Pancreas (tissue), 10 donors: Measurements from ENCODE around the gene PLIN3. TPM values are rescaled to one million over a fixed set of nuclear protein-coding genes. Genes with fewer than 3 reads are reported as not detected.
"Not testable (repeated sequence)": the region's sequence is repeated elsewhere in the genome, so short reads cannot be mapped to it uniquely, and the experiment has no call there.

Experiments
- ATAC-seq, 4 donors: fragments of 200-7000 bp; cut with Tn5 transposase; one replicate each; pipeline versions ENCODE4 v1.8.0 to v1.9.1; 2020; ENCODE audit warnings: mild to moderate bottlenecking in 4 of 4, moderate library complexity in 4 of 4
- DNase-seq, 6 donors: peaks; one replicate each; pipeline ENCODE4 v3.0.0-alpha.2; 2020
- FAIRE-seq: peaks from 2 replicates; lab custom pipeline; 2012; peaks lifted over from hg19 to GRCh38; lab: Jason Lieb, UNC
- H3K27ac ChIP-seq, 4 donors: fragments of 200-600 bp; sonication (generic); 1 replicate in 3 of 4; 2 replicates in 1 of 4; pipeline versions ENCODE4 v1.5.0 to v1.8.0; 2020
- H3K27me3 ChIP-seq, 4 donors: fragments of 200-600 bp; one replicate each; pipeline ENCODE4 v1.8.0; 2021
- H3K36me3 ChIP-seq, 3 donors: fragments of 200-600 bp; sonication (generic) in 1 of 3; one replicate each; pipeline versions ENCODE4 v1.5.0 to v1.8.0; 2020 to 2021
- H3K4me1 ChIP-seq, 3 donors: fragments of 200-600 bp; one replicate each; pipeline ENCODE4 v1.8.0; 2021
- H3K4me3 ChIP-seq, 4 donors: fragments of 200-600 bp; sonication (generic) in 2 of 4; one replicate each; pipeline versions ENCODE4 v1.5.0 to v1.8.0; 2020 to 2021
- H3K9me3 ChIP-seq, 4 donors: fragments of 200-600 bp; one replicate each; pipeline ENCODE4 v1.8.0; 2021
- WGBS, 2 donors: extraction: QIAGEN DNeasy Blood & Tissue Kit; methylation state at CpG; one replicate each; pipeline ENCODE4 v1.1.7; 2013; 5-methylcytosine and 5-hydroxymethylcytosine counted together
- intact Hi-C, 3 donors: fragments of 100-400 bp; cut with DNase I; formaldehyde crosslinking; loops; one replicate each; pipeline versions ENCODE4 v1.11.1 to v1.14.2; 2022
- polyA plus RNA-seq, 2 donors: library from polyadenylated mRNA; stranded (reverse); fragments of 200-250 nt; gene quantifications; one replicate each; pipeline ENCODE4 v1.2.3, GENCODE V29; 2013
- total RNA-seq, 6 donors: library from RNA; stranded (reverse); fragmentation: NEBNext Ultra II Directional in 4 of 6; extraction: Animal tissue kit (Norgen Biotek cat#: 25700) in 4 of 6; gene quantifications; one replicate each; pipeline versions ENCODE4 v1.2.1 to v1.2.4, GENCODE V29; 2021 to 2023
- TF ChIP-seq, protein P1 (sequence below), 4 donors: fragments of 200-600 bp; sonication (generic) in 3 of 4; IDR thresholded peaks; one replicate each; pipeline versions ENCODE4 v1.5.0 to v1.8.0; 2021; ENCODE audit warnings: antibody characterized with exemption in 4 of 4
- donor health status: healthy with polysubstance abuse.
- donor health status: DM: no; HTN: no; CAD: no; lungs with moderate emphysema.
- donor health status: DM: no; HTN: no; CAD: no.
- donor health status: control.
- donor health status: control.
- donor health status: Bipolar disorder and iron deficiency.
- donor health status: DM: yes; HTN: yes; CAD: no.
- donor health status: DM: no; HTN: no; CAD: no.
- donor health status: DM: no; HTN: no; CAD: no.
- donor health status: DM: yes; HTN: yes; CAD: no.

PLIN3 gene
- total and polyA plus RNA-seq, 8 donors = 9.3 to 34.2 (median 13.0) TPM

DNA sequence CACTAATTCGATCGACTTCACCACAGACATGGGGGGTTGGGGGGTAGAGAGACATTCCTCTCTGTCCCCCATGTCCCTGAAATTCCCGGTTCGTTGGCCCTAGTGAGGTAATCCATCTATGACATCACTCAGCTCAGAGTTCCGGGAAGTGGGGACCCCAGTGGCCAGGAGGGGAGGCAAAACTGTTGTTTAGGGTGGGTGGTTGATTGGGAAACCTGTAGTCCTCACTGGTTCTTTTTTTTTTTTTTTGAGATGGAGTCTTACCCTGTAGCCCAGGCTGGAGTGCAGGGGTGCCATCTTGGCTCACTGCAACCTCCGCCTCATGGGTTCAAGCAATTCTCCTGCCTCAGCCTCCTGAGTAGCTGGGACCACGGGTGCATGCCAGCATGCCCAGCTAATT lies 35.3 kb upstream of the PLIN3 start, which contains the start of gene ARRDC5:
Gene ARRDC5, minus strand, starts transcription at position 101 of the 400 bp plus-strand sequence. Its CDS starts 71 bp downstream, at position 30.
- TF ChIP-seq, protein P1, sequence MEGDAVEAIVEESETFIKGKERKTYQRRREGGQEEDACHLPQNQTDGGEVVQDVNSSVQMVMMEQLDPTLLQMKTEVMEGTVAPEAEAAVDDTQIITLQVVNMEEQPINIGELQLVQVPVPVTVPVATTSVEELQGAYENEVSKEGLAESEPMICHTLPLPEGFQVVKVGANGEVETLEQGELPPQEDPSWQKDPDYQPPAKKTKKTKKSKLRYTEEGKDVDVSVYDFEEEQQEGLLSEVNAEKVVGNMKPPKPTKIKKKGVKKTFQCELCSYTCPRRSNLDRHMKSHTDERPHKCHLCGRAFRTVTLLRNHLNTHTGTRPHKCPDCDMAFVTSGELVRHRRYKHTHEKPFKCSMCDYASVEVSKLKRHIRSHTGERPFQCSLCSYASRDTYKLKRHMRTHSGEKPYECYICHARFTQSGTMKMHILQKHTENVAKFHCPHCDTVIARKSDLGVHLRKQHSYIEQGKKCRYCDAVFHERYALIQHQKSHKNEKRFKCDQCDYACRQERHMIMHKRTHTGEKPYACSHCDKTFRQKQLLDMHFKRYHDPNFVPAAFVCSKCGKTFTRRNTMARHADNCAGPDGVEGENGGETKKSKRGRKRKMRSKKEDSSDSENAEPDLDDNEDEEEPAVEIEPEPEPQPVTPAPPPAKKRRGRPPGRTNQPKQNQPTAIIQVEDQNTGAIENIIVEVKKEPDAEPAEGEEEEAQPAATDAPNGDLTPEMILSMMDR (IDR thresholded peaks at IDR 0.05) = no peak
- Histone ChIP-seq H3K4me1 (no peaks in the 10 kb centered on the region), H3K27ac (no peak within 1 kb of the TSS), H3K36me3 (no peaks in the 10 kb centered on the region), H3K4me3 (no peak within 1 kb of the TSS), H3K9me3 (no peaks in the 10 kb centered on the region), H3K27me3 (no peaks in the 10 kb centered on the region)
- ATAC-seq (no peak), DNase-seq (no peak), FAIRE-seq (no peak)
- WGBS, 2 donors = 78 to 79% methylated on average over 7 of the region's 7 CpGs
- intact Hi-C loops = no loop called here

DNA sequence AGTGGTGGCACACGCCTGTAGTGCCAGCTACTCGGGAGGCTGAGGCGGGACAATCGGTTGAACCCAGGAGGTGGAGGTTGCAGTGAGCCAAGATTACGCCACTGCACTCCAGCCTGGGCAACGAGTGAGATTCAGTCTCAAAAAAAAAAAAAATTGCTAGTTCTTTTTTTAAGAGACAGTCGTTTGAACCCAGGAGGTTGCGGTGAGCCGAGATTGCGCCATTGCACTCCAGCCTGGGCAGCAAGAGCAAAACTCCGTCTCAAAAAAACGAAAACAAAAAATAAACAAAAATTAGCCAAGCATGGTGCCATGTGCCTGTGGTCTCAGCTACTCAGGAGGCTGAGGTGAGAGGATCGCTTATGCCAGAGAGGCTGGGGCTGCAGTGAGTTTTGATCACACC lies 33.4 kb upstream of the PLIN3 start:
- H3K9me3 ChIP-seq, intact Hi-C loops, H3K27ac ChIP-seq, ATAC-seq, H3K4me3 ChIP-seq, H3K4me1 ChIP-seq, FAIRE-seq, H3K27me3 ChIP-seq, DNase-seq, H3K36me3 ChIP-seq: not testable (repeated sequence)
- 75 to 82% methylated on average over 13 of the region's 13 CpGs for WGBS, 2 donors

DNA sequence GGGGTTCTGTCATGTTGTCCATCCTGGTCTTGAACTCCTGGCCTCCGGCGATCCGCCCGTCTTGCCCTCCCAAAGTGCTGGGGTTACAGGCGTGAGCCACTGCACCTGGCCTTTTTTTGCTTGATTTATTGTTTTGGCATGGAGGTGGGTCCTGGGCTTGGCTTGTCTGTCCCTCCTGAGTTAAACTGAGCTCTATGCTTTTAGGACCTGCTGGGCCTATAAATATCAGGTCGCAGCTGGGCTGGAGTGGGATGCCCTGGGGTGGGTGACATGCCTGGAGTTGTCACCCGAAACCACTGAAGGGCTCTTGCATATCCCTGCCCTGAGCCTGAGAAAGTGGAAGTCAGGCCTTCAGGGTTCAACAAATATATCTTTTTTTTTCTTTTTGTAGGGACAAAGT lies 29.7 kb upstream of the PLIN3 start:
- TF ChIP-seq, protein P1 (IDR thresholded peaks at IDR 0.05) = no peak
- H3K4me3 ChIP-seq = no peak overlapping the region
- DNase-seq (no peak), ATAC-seq (no peak), FAIRE-seq (no peak)
- intact Hi-C loops = no loop called here
- no peak overlapping the region for H3K27ac ChIP-seq
- no peaks in the 10 kb centered on the region for H3K9me3 ChIP-seq
- no peaks in the 10 kb centered on the region for H3K27me3 ChIP-seq
- 93 to 98% methylated on average over 7 of the region's 7 CpGs for WGBS, 2 donors
- H3K4me1 ChIP-seq = peaks cover 0 to 10% (median 0%) of the 10 kb centered on the region in 3 donors
- H3K36me3 ChIP-seq = no peaks in the 10 kb centered on the region

DNA sequence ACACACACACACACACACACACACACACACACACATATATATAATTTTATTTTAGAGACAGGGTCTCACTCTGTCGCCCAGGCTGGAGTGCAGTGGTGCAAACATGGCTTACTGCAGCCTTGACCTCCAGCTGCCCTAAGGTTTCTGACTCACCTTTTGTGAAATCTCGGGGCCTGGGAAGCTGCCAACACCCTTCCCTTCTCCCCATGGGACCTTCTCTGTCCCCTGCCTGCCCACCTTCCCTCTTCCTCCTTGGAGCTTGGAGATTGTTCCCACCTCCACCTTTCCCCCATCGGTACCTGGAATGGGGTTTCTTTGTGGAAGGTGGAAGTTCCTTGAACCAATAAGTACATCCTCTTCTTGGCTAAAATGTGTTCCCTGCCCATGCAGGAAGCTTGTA lies 28.9 kb upstream of the PLIN3 start:
- no peak overlapping the region for H3K27ac ChIP-seq
- no peak overlapping the region for H3K4me3 ChIP-seq
- no peak for FAIRE-seq
- WGBS, 2 donors = 58 to 68% methylated on average over 3 of the region's 3 CpGs
- no peaks in the 10 kb centered on the region for H3K9me3 ChIP-seq
- peaks cover 0 to 10% (median 0%) of the 10 kb centered on the region in 3 donors for H3K4me1 ChIP-seq
- intact Hi-C loops = no loop called here
- TF ChIP-seq, protein P1 (IDR thresholded peaks at IDR 0.05) = no peak
- peak in 2 of 6 donors; percentile 44 to 54 for DNase-seq
- no peaks in the 10 kb centered on the region for H3K27me3 ChIP-seq
- ATAC-seq = no peak
- H3K36me3 ChIP-seq = no peaks in the 10 kb centered on the region

DNA sequence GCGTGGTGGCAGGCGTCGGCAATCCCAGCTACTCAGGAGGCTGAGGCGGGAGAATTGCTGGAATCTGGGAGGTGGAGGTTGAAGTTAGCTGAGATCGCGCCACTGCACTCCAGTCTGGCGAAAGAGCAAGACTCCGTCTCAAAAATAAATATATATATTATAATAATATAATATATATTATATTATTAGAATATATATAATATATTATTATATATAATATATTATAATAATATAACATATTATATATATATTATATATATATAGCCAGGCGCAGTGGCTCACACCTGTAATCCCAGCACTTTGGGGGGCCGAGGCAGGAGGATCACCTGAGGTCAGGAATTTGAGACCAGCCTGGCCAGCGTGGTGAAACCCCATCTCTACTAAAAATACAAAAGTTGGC lies 25.5 kb upstream of the PLIN3 start:
- 86 to 92% methylated on average over 11 of the region's 11 CpGs for WGBS, 2 donors
- ATAC-seq, H3K36me3 ChIP-seq, H3K27me3 ChIP-seq, FAIRE-seq, H3K27ac ChIP-seq, H3K4me1 ChIP-seq, H3K9me3 ChIP-seq, H3K4me3 ChIP-seq, intact Hi-C loops, DNase-seq: not testable (repeated sequence)

DNA sequence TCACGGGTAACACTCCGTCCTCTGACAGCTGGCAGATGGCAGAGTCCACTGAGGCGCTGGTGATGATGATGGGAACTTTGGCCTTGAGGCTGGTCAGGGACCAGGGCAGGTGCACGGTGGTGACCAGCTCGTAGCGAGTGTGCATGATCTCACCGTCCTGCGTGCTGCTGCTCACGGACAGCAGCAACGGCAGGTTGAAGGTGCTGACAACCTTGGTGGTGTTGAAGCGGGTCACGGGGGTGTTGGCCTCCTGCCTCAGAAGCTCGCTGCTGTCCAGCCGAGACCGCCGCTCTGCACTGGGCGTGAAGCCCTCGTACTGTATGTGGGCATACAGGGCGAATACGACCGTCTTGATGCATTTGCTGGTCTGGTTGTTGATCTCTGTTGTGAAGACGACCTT lies 23.6 kb upstream of the PLIN3 start:
- Histone ChIP-seq H3K27me3 (no peaks in the 10 kb centered on the region), H3K9me3 (no peaks in the 10 kb centered on the region), H3K36me3 (no peaks in the 10 kb centered on the region), H3K4me3 (no peak overlapping the region), H3K4me1 (peaks cover 0 to 10% (median 0%) of the 10 kb centered on the region in 3 donors), H3K27ac (no peak overlapping the region)
- ATAC-seq (no peak), FAIRE-seq (no peak), DNase-seq (no peak)
- intact Hi-C loops = no loop called here
- WGBS, 2 donors = 72 to 75% methylated on average over 22 of the region's 22 CpGs
- TF ChIP-seq, protein P1 (IDR thresholded peaks at IDR 0.05) = no peak
